HG03196 (cell line): Measurements from ENCODE around the gene TANGO6.
A peak's percentile ranks its signal among the peaks of the same experiment; 100 is the strongest.
"Not testable (repeated sequence)": the region's sequence is repeated elsewhere in the genome, so short reads cannot be mapped to it uniquely, and the experiment has no call there.

Experiments used
- ATAC-seq: cut with Tn5 transposase; IDR thresholded peaks from one replicate; pipeline ENCODE4 v1.9.1; 2021; ENCODE audit not compliant: unreplicated experiment

Gene TANGO6

GRCh38 chr16:68843482-68844210, at the start of gene TANGO6:
Gene TANGO6, plus strand, starts transcription at chr16:68843531. Its CDS starts 87 bp downstream, at chr16:68843618.
- peak; percentile 88 for ATAC-seq

DNA sequence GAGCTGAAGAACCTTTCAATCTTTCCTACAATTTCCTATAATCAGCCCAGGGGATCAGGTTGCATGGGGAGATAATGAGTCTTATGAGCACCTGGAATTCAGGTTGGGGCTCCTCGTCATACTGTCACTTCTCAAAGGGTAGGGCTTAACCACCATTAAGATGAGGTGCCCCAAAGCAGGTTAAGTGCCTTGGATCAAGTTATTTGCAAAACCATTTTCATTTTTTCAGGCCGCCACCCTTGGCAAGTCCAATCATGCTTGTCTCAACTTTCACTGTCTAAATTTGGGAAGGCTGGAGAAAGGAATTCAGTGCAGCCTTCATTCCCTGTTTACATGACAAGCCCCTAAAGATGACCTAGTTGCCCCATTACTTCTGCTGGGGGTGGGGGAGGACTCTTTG, 44.9 kb upstream of the TANGO6 start:
- ATAC-seq = no peak

GRCh38 chr16:68800257-68800875, 43.0 kb upstream of the TANGO6 start:
- ATAC-seq = no peak

GRCh38 chr16:68802190-68802589, 41.1 kb upstream of the TANGO6 start:
- no peak for ATAC-seq

- no peak for ATAC-seq
Measured at GRCh38 chr16:68806422-68806821, 36.9 kb upstream of the TANGO6 start.

GRCh38 chr16:68806981-68807380, 36.4 kb upstream of the TANGO6 start:
- no peak for ATAC-seq

DNA sequence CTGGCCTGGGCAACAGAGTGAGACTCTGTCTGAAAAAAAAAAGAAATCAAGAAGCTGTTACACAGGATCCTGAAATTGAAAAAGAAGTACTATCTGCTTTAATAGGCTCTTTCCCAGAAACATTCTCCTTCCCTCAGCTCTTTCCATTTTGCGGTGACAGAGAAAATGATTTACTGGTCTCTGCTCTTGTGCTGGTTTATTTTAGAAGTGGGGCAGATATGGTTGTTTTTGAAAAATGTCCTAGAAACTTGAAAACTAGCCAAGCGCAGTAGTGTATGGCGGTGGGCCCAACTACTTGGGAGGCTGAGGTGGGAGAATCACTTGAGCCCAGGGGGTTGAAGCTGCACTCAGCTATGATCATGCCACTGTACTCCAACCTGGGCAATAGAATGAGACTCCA, 28.8 kb upstream of the TANGO6 start:
- no peak for ATAC-seq

GRCh38 chr16:68823401-68824135, 19.8 kb upstream of the TANGO6 start:
- no peak for ATAC-seq

DNA sequence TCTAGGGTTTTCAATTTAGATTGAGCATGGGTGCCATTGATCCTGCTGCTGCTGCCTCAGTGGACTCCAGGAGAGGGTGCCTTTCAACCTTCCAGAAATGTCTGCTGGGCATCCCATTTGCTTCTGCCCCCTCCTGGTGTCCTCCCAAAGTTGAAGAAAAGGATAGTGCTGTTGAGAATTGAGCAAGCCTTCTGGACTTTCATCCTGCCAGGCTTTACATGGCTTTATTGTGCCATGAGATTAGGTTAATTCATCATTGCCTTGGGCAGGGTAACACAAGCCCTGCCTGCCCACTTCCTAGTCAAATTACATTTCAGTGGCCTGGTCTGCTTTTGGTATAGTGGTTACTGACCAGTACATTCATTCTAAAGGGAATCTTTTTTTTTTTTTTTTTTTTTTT, 17.9 kb upstream of the TANGO6 start:
- ATAC-seq = no peak

DNA sequence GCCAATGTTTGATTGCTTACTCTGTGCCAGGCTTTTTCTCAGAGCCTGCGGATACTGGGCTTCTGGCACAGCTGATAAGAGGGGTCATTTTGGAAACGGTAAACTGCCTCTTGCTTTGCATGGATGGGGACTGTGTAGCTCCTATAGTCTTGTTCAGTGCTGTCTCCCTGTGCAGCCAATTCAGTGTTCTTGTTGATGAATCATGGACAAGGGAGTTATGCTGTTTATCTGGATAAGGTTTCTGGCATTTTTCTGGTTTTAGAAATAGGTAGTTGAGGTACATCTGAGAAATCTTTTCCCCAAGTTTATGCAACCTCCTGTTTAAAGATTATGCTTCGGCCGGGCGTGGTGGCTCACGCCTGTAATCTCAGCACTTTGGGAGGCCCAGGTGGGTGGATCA, 16.7 kb upstream of the TANGO6 start:
- ATAC-seq = no peak

DNA sequence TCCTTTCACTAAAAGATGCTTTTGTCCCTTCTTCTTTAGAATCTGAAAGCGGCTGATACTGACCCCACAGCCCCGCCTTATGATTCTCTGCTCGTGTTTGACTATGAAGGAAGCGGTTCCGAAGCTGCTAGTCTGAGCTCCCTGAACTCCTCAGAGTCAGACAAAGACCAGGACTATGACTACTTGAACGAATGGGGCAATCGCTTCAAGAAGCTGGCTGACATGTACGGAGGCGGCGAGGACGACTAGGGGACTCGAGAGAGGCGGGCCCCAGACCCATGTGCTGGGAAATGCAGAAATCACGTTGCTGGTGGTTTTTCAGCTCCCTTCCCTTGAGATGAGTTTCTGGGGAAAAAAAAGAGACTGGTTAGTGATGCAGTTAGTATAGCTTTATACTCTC, 10.1 kb upstream of the TANGO6 start:
- no peak for ATAC-seq

DNA sequence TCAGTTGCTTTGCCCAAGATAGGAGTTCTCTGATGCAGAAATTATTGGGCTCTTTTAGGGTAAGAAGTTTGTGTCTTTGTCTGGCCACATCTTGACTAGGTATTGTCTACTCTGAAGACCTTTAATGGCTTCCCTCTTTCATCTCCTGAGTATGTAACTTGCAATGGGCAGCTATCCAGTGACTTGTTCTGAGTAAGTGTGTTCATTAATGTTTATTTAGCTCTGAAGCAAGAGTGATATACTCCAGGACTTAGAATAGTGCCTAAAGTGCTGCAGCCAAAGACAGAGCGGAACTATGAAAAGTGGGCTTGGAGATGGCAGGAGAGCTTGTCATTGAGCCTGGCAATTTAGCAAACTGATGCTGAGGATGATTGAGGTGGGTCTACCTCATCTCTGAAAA, 8.8 kb upstream of the TANGO6 start:
- no peak for ATAC-seq

DNA sequence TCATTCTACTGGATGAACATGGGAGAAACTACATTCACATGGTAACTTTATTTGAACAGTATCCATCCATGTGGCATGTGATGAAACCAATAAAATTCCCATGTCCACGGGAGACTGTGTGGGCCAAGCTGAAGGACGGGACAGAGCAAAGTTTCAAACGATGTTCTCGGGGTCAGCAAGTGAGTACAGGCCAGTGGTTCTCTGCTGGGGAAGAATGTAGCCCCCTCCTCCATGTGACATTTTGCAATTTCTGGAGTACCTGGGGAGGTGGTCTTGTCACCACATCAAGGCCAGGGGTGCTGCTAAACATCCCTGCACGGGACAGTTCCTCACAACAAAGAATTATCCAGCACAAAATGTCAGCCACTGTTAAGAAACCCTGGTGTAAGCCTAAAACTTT, 7.4 kb upstream of the TANGO6 start:
- no peak for ATAC-seq

DNA sequence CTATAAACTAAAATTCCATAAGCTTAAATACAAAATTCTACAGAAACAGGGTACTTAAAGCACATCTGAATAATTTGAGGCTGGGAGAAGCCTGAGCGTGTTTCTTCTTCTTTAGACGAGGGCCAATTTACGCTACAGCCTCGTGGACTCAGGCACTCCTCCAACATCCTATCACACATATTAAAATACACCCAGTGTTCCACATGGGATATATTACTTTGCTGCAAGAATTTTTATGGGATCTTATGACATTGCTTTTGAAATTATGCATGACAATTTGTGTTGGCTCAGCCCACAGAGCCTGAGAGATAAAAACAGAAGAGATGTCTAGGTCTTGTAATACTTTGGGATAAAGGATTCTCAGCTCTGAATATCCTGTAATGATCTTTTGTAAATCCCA, 3.5 kb upstream of the TANGO6 start:
- ATAC-seq = no peak

DNA sequence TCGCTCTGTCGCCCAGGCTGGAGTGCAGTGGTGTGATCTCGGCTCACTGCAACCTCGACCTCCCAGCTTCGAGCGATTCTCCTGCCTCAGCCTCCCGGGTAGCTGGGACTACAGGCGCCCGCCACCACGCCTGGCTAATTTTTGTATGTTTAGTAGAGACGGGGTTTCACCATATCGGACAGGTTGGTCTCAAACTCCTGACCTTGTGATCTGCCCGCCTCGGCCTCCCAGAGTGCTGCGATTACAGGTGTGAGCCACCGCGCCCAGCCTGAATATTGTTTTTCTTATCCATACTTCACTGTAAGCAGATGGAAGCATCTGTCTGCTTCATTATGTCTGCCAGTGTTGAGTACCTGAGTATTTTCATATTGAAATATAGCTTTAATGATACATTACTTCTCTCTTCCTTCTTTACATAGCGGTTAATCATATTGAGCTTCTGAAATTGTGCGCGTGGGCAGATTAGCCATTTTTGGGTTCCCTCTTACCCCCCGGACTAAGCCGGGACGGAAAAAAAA, 308 bp upstream of the TANGO6 start:
- not testable (repeated sequence) for ATAC-seq

- no peak for ATAC-seq
Measured at GRCh38 chr16:68844211-68844564, 857 bp downstream of the TANGO6 start.

GRCh38 chr16:68848786-68849185, 5.5 kb downstream of the TANGO6 start:
- ATAC-seq = no peak

- ATAC-seq = no peak
Measured at GRCh38 chr16:68850481-68850880, 7.2 kb downstream of the TANGO6 start.

DNA sequence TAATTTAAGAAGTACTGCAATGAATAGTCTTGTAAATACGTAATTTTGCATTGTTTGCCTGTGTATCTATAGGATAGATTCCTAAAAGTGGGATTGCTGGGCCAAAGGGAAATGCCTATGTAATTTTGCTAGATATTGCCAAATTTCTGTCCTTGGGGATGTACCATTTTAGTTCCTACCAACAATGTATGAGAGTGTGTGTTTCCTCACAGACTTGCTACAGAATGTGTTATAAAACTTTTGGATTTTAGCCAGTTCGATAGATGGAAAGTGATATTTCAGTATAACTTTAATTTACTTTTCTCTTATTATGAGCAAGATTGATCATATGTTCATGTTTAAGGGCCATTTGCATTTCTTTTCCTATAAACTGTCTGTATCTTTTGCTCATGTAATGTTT, 8.3 kb downstream of the TANGO6 start:
- ATAC-seq = no peak

DNA sequence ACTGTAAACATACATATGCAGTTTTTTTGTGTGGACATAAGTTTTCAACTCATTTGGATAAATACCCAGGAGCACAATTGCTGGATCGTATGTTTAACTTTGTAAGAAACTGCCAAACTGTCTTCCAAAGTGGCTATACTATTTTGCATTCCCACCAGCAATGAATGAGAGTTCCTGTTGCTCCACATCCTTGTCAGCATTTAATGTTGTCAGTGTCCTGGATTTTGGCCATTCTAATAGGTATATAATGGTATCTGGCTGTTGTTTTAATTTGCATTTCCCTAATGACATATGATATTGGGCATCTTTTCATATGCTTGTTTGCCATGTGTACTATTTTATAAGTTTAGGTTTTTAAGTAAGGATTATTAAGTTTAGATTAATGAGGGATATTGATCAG, 14.1 kb downstream of the TANGO6 start:
- no peak for ATAC-seq

DNA sequence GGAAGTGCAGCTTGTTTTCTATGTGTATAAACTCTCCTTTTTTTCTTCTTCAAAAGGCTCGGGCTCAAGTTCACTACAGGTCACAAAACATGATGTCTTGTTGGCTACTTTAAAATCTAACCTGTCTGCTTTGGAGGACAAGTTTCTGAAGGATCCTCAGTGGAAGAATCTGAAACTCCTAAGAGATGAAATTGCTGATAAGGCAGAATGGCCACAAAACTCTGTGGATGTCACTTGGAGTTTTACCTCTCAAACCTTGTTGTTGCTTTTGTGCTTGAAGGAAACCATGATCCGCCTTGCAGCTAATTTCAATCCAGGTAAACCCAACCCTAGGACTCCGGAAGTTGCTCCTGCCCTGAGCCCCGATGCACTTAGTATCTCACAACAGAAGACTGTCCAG, 16.5 kb downstream of the TANGO6 start:
- ATAC-seq = no peak
